ENCODE measurements around the gene SMIM22. TPM values are rescaled to one million over a fixed set of nuclear protein-coding genes. Genes with fewer than 3 reads are reported as not detected.

The SMIM22 gene
- polyA plus RNA-seq, 2 of the 4 experiments (the other 2 are of a cell fraction): not detected

GRCh38 chr16:4790871-4791270 is 4.3 kb upstream of the SMIM22 start (continued):
- TF ChIP-seq ZC3H11A (IDR thresholded peaks at IDR 0.05) (no peak), ELK1 (IDR thresholded peaks at IDR 0.05; ENCODE audit: low read depth, low read length) (no peak), JUN (IDR thresholded peaks at IDR 0.05) (no peak), FOSL2 (IDR thresholded peaks at IDR 0.05) (no peak), FOSL2 (CRISPR knock-in tag; IDR thresholded peaks at IDR 0.05) (no peak), HOXA7 (CRISPR knock-in tag; IDR thresholded peaks at IDR 0.05) (no peak), CEBPB (IDR thresholded peaks at IDR 0.05) (no peak), SREBF2 (IDR thresholded peaks at IDR 0.05) (no peak), JUNB (IDR thresholded peaks at IDR 0.05) (no peak), HES2 (IDR thresholded peaks at IDR 0.05) (no peak), EHF (CRISPR knock-in tag; IDR thresholded peaks at IDR 0.05) (no peak), NFE2L2 (conservative IDR thresholded peaks at IDR 0.05; ENCODE audit: low read length) (no peak)

- ATAC-seq (no peak), DNase-seq (ENCODE audit: low read depth in 1 of 2, low spot score in 1 of 2) (no peak), FAIRE-seq (no peak)
- 68% methylated on average over 13 of the region's 13 CpGs for WGBS (ENCODE audit: missing lambda C conversion rate)
- H3K27ac ChIP-seq: no peak overlapping the region
- no peaks in the 10 kb centered on the region for H3K9me3 ChIP-seq
- ChIA-PET CTCF (interaction anchor here (0.7 to 1.2 kb wide), 3 partner anchors 112 to 1530 kb away, joined by 3 to 5 read pairs (median 3); no protein-coding TSS in a partner anchor), POLR2A (interaction anchor here (0.7 kb wide), 1 partner anchor 56 kb away, joined by 3 read pairs; no protein-coding TSS in a partner anchor)
- H3K4me2 ChIP-seq: no peak overlapping the region
- H3K4me3 ChIP-seq: no peak overlapping the region
- peaks cover 15% of the 10 kb centered on the region for H3K4me1 ChIP-seq
- TF ChIP-seq KDM1A (IDR thresholded peaks at IDR 0.05; ENCODE audit: low read depth): no peak
- no peak for TF ChIP-seq TP53 (CRISPR knock-in tag; IDR thresholded peaks at IDR 0.05)
- no peak for TF ChIP-seq RNF2 (IDR thresholded peaks at IDR 0.05; ENCODE audit: borderline replicate concordance, low read depth)
- no peak for TF ChIP-seq HEYL (CRISPR knock-in tag; IDR thresholded peaks at IDR 0.05)
- no peak for TF ChIP-seq CTCF (IDR thresholded peaks at IDR 0.05)
- TF ChIP-seq EHF (CRISPR knock-in tag; IDR thresholded peaks at IDR 0.05): no peak
- no peak for TF ChIP-seq POLR2A (IDR thresholded peaks at IDR 0.05; ENCODE audit: low read length)
- no peak for TF ChIP-seq BHLHE40 (IDR thresholded peaks at IDR 0.05; ENCODE audit: low read depth, low read length)
- TF ChIP-seq MAX (IDR thresholded peaks at IDR 0.05): no peak
- TF ChIP-seq NPAS2 (CRISPR knock-in tag; IDR thresholded peaks at IDR 0.05; ENCODE audit: borderline replicate concordance): no peak
Measured at GRCh38 chr16:4792951-4793513, 2.1 kb upstream of the SMIM22 start.

GRCh38 chr16:4795828-4796572 is 831 bp downstream of the SMIM22 start:
- POLR2A ChIA-PET: interaction anchor here (1.7 kb wide), 1 partner anchor 27 kb away, joined by 4 read pairs; no protein-coding TSS in a partner anchor
- Histone ChIP-seq H3K4me2 (no peak overlapping the region), H3K4me3 (no peak overlapping the region), H3K4me1 (peaks cover under 1% of the 10 kb centered on the region; the same call in 1 of the 3 replicates), H3K27ac (no peak overlapping the region), H3K9me3 (no peaks in the 10 kb centered on the region)
- FAIRE-seq: no peak
- WGBS (ENCODE audit: missing lambda C conversion rate): 85% methylated on average over 19 of the region's 30 CpGs
- ATAC-seq: no peak
- no peak for DNase-seq (ENCODE audit: low read depth in 1 of 2, low spot score in 1 of 2)
- CTCF ChIA-PET: interaction anchor here (0.6 to 1.1 kb wide), 2 partner anchors 9 to 24 kb away, joined by 3 read pairs; no protein-coding TSS in a partner anchor
- TF ChIP-seq USF2 (IDR thresholded peaks at IDR 0.05): no peak
- no peak for TF ChIP-seq RARB (CRISPR knock-in tag; IDR thresholded peaks at IDR 0.05)
- no peak for TF ChIP-seq FOSL2 (IDR thresholded peaks at IDR 0.05)
- no peak for TF ChIP-seq FOSL2 (CRISPR knock-in tag; IDR thresholded peaks at IDR 0.05)
- TF ChIP-seq TFCP2L1 (CRISPR knock-in tag; IDR thresholded peaks at IDR 0.05): no peak
- no peak for TF ChIP-seq HOXB13 (CRISPR knock-in tag; IDR thresholded peaks at IDR 0.05; ENCODE audit: low read depth)
- no peak for TF ChIP-seq ESRRA (IDR thresholded peaks at IDR 0.05; ENCODE audit: borderline replicate concordance, low read length)
- no peak for TF ChIP-seq HES2 (IDR thresholded peaks at IDR 0.05)
- no peak for TF ChIP-seq HMGXB4 (CRISPR knock-in tag; IDR thresholded peaks at IDR 0.05; ENCODE audit: borderline replicate concordance)
- TF ChIP-seq ATOH8 (CRISPR knock-in tag; IDR thresholded peaks at IDR 0.05; ENCODE audit: low read depth): no peak
